Upper lobe of left lung (tissue), 6 donors: ENCODE results near the gene GRIPAP1. TPM values are rescaled to one million over a fixed set of nuclear protein-coding genes. Genes with fewer than 3 reads are reported as not detected.
"Not testable (repeated sequence)": the region's sequence is repeated elsewhere in the genome, so short reads cannot be mapped to it uniquely, and the experiment has no call there.

Experiments used
- ATAC-seq, 2 donors: fragments of 200-7000 bp; cut with Tn5 transposase; one replicate each; pipeline ENCODE4 v1.9.1; 2022; ENCODE audit warnings: mild to moderate bottlenecking in 2 of 2, moderate library complexity in 2 of 2; ENCODE audit not compliant: low FRiP score in 2 of 2
- DNase-seq, 2 donors: peaks; one replicate each; pipeline ENCODE4 v3.0.0-alpha.2; 2019 to 2020
- H3K27ac ChIP-seq, 4 donors: fragments of 200-600 bp; sonication (generic); one replicate each; pipeline ENCODE4 v1.5.1; 2016 to 2019
- H3K27me3 ChIP-seq, 4 donors: fragments of 200-600 bp; sonication (generic); one replicate each; pipeline ENCODE4 v1.5.1; 2017 to 2019
- H3K36me3 ChIP-seq, 4 donors: fragments of 200-600 bp; sonication (generic); one replicate each; pipeline ENCODE4 v1.5.1; 2016 to 2019
- H3K4me1 ChIP-seq, 4 donors: fragments of 200-600 bp; sonication (generic); one replicate each; pipeline ENCODE4 v1.5.1; 2018 to 2019
- H3K4me3 ChIP-seq, 4 donors: fragments of 200-600 bp; sonication (generic); one replicate each; pipeline ENCODE4 v1.5.1; 2017 to 2019; ENCODE audit warnings: mild to moderate bottlenecking in 2 of 4, moderate library complexity in 1 of 4
- H3K9me3 ChIP-seq, 4 donors: fragments of 200-600 bp; sonication (generic); one replicate each; pipeline ENCODE4 v1.5.1; 2018 to 2019
- CTCF ChIP-seq, 6 experiments: fragments of 450-650 bp in 4 of 6; fragments of 200-600 bp in 2 of 6; sonication (generic) in 2 of 6; IDR thresholded peaks; one replicate each; pipeline ENCODE4 v1.5.1; 2016 to 2019; ENCODE audit warnings: antibody characterized with exemption in 6 of 6
- EP300 ChIP-seq, 4 donors: sonication (generic); formaldehyde crosslinking; IDR thresholded peaks; one replicate each; pipeline ENCODE4 v1.5.1; 2017; ENCODE audit warnings: antibody characterized with exemption in 4 of 4, control low read depth in 2 of 4
- POLR2A ChIP-seq, 4 donors: fragments of 450-650 bp; IDR thresholded peaks; one replicate each; pipeline ENCODE4 v1.5.1; 2016 to 2017; ENCODE audit warnings: antibody characterized with exemption in 4 of 4, mild to moderate bottlenecking in 2 of 4
- POLR2AphosphoS5 ChIP-seq, 2 donors: sonication (generic); formaldehyde crosslinking; IDR thresholded peaks; one replicate each; pipeline ENCODE4 v1.5.1; 2017; ENCODE audit warnings: antibody characterized with exemption in 2 of 2
- WGBS, 2 donors: methylation state at CpG; one replicate each; pipeline ENCODE4 v1.1.5; 2017 to 2018; 5-methylcytosine and 5-hydroxymethylcytosine counted together
- total RNA-seq, 6 donors: library from RNA; depleted of rRNA in 4 of 6; stranded (reverse); fragments of >200 nt in 4 of 6; gene quantifications; one replicate each; pipeline versions ENCODE4 v1.1.0 to v1.2.1, GENCODE V29; 2016 to 2021
- donor health status: DM: no; HTN: no; CAD: no; lungs with moderate emphysema.
- donor health status: DM: no; HTN: yes; CAD: no; lungs with severe emphysema.

The GRIPAP1 gene
- total RNA-seq, 6 donors from 2014 or later: 37.5 to 140 (median 50.8) TPM

GRCh38 chrX:48983081-48983480 lies 19.0 kb downstream of the GRIPAP1 start:
- H3K4me3 ChIP-seq: no peak overlapping the region
- no peak overlapping the region for H3K27ac ChIP-seq
- DNase-seq (no peak), ATAC-seq (no peak)
- peaks cover 0 to 61% (median 34%) of the 10 kb centered on the region in 4 donors for H3K36me3 ChIP-seq
- H3K27me3 ChIP-seq: no peaks in the 10 kb centered on the region
- WGBS, 2 donors: 92 to 94% methylated on average over 13 to 17 of the region's 17 CpGs
- H3K4me1 ChIP-seq: no peaks in the 10 kb centered on the region
- H3K9me3 ChIP-seq: no peaks in the 10 kb centered on the region
- no peak for TF ChIP-seq POLR2AphosphoS5 (IDR thresholded peaks at IDR 0.05)
- TF ChIP-seq EP300 (IDR thresholded peaks at IDR 0.05): no peak
- TF ChIP-seq POLR2A (IDR thresholded peaks at IDR 0.05): no peak
- no peak for TF ChIP-seq CTCF (IDR thresholded peaks at IDR 0.05)

GRCh38 chrX:48981178-48981577 lies 20.9 kb downstream of the GRIPAP1 start:
- TF ChIP-seq EP300 (IDR thresholded peaks at IDR 0.05) (no peak), CTCF (IDR thresholded peaks at IDR 0.05) (no peak), POLR2AphosphoS5 (IDR thresholded peaks at IDR 0.05) (no peak), POLR2A (IDR thresholded peaks at IDR 0.05) (no peak)
- Histone ChIP-seq H3K9me3 (no peaks in the 10 kb centered on the region), H3K36me3 (peaks cover 0 to 77% (median 36%) of the 10 kb centered on the region in 4 donors), H3K4me3 (no peak overlapping the region), H3K4me1 (no peaks in the 10 kb centered on the region), H3K27ac (no peak overlapping the region), H3K27me3 (no peaks in the 10 kb centered on the region)
- WGBS, 2 donors: 93 to 100% methylated on average over 2 to 10 of the region's 10 CpGs
- ATAC-seq (peak in 1 of 2 donors; percentile 64), DNase-seq (no peak)

GRCh38 chrX:48980341-48980740 lies 21.7 kb downstream of the GRIPAP1 start:
- not testable (repeated sequence) for H3K27me3 ChIP-seq, DNase-seq, H3K4me1 ChIP-seq, H3K4me3 ChIP-seq, H3K9me3 ChIP-seq, ATAC-seq, H3K27ac ChIP-seq
- peaks cover 0 to 79% (median 39%) of the 10 kb centered on the region in 4 donors for H3K36me3 ChIP-seq
- 80 to 93% methylated on average over 10 of the region's 10 CpGs for WGBS, 2 donors

- TF ChIP-seq POLR2A (IDR thresholded peaks at IDR 0.05): no peak
- no peak for TF ChIP-seq CTCF (IDR thresholded peaks at IDR 0.05)
- TF ChIP-seq EP300 (IDR thresholded peaks at IDR 0.05): no peak
- TF ChIP-seq POLR2AphosphoS5 (IDR thresholded peaks at IDR 0.05): no peak
- H3K27ac ChIP-seq: no peak overlapping the region
- no peaks in the 10 kb centered on the region for H3K27me3 ChIP-seq
- DNase-seq (no peak), ATAC-seq (no peak)
- peaks cover 0 to 77% (median 36%) of the 10 kb centered on the region in 4 donors for H3K36me3 ChIP-seq
- H3K4me3 ChIP-seq: no peak overlapping the region
- H3K4me1 ChIP-seq: no peaks in the 10 kb centered on the region
- WGBS, 2 donors: 97 to 98% methylated on average over 4 to 5 of the region's 5 CpGs
- H3K9me3 ChIP-seq: no peaks in the 10 kb centered on the region
Observed at GRCh38 chrX:48978226-48978625, 23.8 kb downstream of the GRIPAP1 start.

GRCh38 chrX:48976086-48976485 lies 26.0 kb downstream of the GRIPAP1 start:
- Histone ChIP-seq H3K9me3 (no peaks in the 10 kb centered on the region), H3K36me3 (peaks cover 0 to 55% (median 21%) of the 10 kb centered on the region in 4 donors), H3K4me1 (peaks cover 0 to 12% (median 7%) of the 10 kb centered on the region in 4 donors), H3K4me3 (no peak overlapping the region), H3K27ac (no peak overlapping the region), H3K27me3 (no peaks in the 10 kb centered on the region)
- no peak for TF ChIP-seq EP300 (IDR thresholded peaks at IDR 0.05)
- no peak for TF ChIP-seq CTCF (IDR thresholded peaks at IDR 0.05)
- no peak for TF ChIP-seq POLR2A (IDR thresholded peaks at IDR 0.05)
- TF ChIP-seq POLR2AphosphoS5 (IDR thresholded peaks at IDR 0.05): no peak
- WGBS, 2 donors: 60 to 65% methylated on average over 3 to 6 of the region's 6 CpGs
- DNase-seq: no peak
- no peak for ATAC-seq
